Tibial nerve (tissue), 4 donors: ENCODE data around the gene NTF3.

Experiments
- CTCF ChIP-seq, 5 experiments: fragments of 200-600 bp in 3 of 5; fragments of 450-650 bp in 2 of 5; sonication (generic) in 3 of 5; IDR thresholded peaks; one replicate each; pipeline ENCODE4 v1.5.1; 2016 to 2019; ENCODE audit warnings: antibody characterized with exemption in 5 of 5, mild to moderate bottlenecking in 3 of 5, moderate library complexity in 2 of 5
- EP300 ChIP-seq, 2 donors: sonication (generic); formaldehyde crosslinking; IDR thresholded peaks; one replicate each; pipeline ENCODE4 v1.6.1; 2017; ENCODE audit warnings: antibody characterized with exemption in 2 of 2, mild to moderate bottlenecking in 1 of 2
- POLR2A ChIP-seq, 2 donors: fragments of 450-650 bp; IDR thresholded peaks; one replicate each; pipeline ENCODE4 v1.6.1; 2017; ENCODE audit warnings: antibody characterized with exemption in 2 of 2, mild to moderate bottlenecking in 2 of 2, moderate library complexity in 2 of 2

- TF ChIP-seq CTCF (IDR thresholded peaks at IDR 0.05) = no peak
- TF ChIP-seq POLR2A (IDR thresholded peaks at IDR 0.05) = no peak
- TF ChIP-seq EP300 (IDR thresholded peaks at IDR 0.05) = no peak
Measured at GRCh38 chr12:5416571-5416970, 15.3 kb upstream of the NTF3 start.
